ENCODE data around the gene SLC2A13.
"Not testable (repeated sequence)": the region's sequence is repeated elsewhere in the genome, so short reads cannot be mapped to it uniquely, and the experiment has no call there.

Gene SLC2A13

GRCh38 chr12:40104461-40105264 lies 1.2 kb downstream of the SLC2A13 start:
- no peak for DNase-seq

GRCh38 chr12:40103043-40103442 lies 2.8 kb downstream of the SLC2A13 start:
- no peak for DNase-seq

- no peak for DNase-seq
Measured at GRCh38 chr12:40101747-40102146, 4.1 kb downstream of the SLC2A13 start.

- no peak for DNase-seq
Measured at GRCh38 chr12:40099423-40099853, 6.4 kb downstream of the SLC2A13 start.

GRCh38 chr12:40098406-40099145 lies 7.3 kb downstream of the SLC2A13 start:
- no peak for DNase-seq

- no peak for DNase-seq
Measured at GRCh38 chr12:40093512-40093911, 12.4 kb downstream of the SLC2A13 start.

GRCh38 chr12:40086471-40086870 lies 19.4 kb downstream of the SLC2A13 start:
- DNase-seq: no peak

- no peak for DNase-seq
Measured at GRCh38 chr12:40078266-40078665, 27.6 kb downstream of the SLC2A13 start.

- no peak for DNase-seq
Measured at GRCh38 chr12:40075458-40075857, 30.4 kb downstream of the SLC2A13 start.

- no peak for DNase-seq
Measured at GRCh38 chr12:40068416-40068815, 37.5 kb downstream of the SLC2A13 start.

GRCh38 chr12:40065636-40066035 lies 40.2 kb downstream of the SLC2A13 start:
- DNase-seq: no peak

GRCh38 chr12:40063414-40063813 lies 42.5 kb downstream of the SLC2A13 start:
- no peak for DNase-seq

GRCh38 chr12:40058721-40059190 lies 47.1 kb downstream of the SLC2A13 start:
- no peak for DNase-seq

- DNase-seq: no peak
Measured at GRCh38 chr12:40056373-40056772, 49.5 kb downstream of the SLC2A13 start.

GRCh38 chr12:40055776-40056175 lies 50.1 kb downstream of the SLC2A13 start:
- DNase-seq: no peak

GRCh38 chr12:40055228-40055579 lies 50.7 kb downstream of the SLC2A13 start:
- no peak for DNase-seq

GRCh38 chr12:40054555-40055227 lies 51.2 kb downstream of the SLC2A13 start:
- DNase-seq: no peak

GRCh38 chr12:40049268-40049667 lies 56.6 kb downstream of the SLC2A13 start:
- no peak for DNase-seq

- DNase-seq: not testable (repeated sequence)
Measured at GRCh38 chr12:40047002-40047401, 58.9 kb downstream of the SLC2A13 start.

- no peak for DNase-seq
Measured at GRCh38 chr12:40045656-40046055, 60.2 kb downstream of the SLC2A13 start.

GRCh38 chr12:40044396-40044795 lies 61.5 kb downstream of the SLC2A13 start:
- no peak for DNase-seq

- no peak for DNase-seq
Measured at GRCh38 chr12:40039598-40039997, 66.3 kb downstream of the SLC2A13 start.

- DNase-seq: no peak
Measured at GRCh38 chr12:40038619-40039018, 67.3 kb downstream of the SLC2A13 start.

- no peak for DNase-seq
Measured at GRCh38 chr12:40034712-40035111, 71.2 kb downstream of the SLC2A13 start.

All from activated CD4-positive, alpha-beta T cell treated with anti-CD3 and anti-CD28 coated beads, Interleukin-2, Interleukin-6, amounts not matched to agents 100 ng/mL and 50 ng/mL, durations not matched to agents 16 hours and 8 hours (primary cell).